Peyer's patch (tissue), 4 donors: ENCODE results near the gene ISY1. TPM values are rescaled to one million over a fixed set of nuclear protein-coding genes. Genes with fewer than 3 reads are reported as not detected.
A peak's percentile ranks its signal among the peaks of the same experiment; 100 is the strongest.

ENCODE experiments used
- DNase-seq, 3 donors: peaks; one replicate each; pipeline ENCODE4 v3.0.0-alpha.2; 2017 to 2019
- H3K27ac ChIP-seq, 4 donors: fragments of 200-600 bp; sonication (generic); one replicate each; pipeline ENCODE4 v1.5.1; 2016 to 2019
- H3K27me3 ChIP-seq, 2 donors: fragments of 200-600 bp; sonication (generic); one replicate each; pipeline ENCODE4 v1.5.1; 2019
- H3K36me3 ChIP-seq, 3 donors: fragments of 200-600 bp; sonication (generic); one replicate each; pipeline ENCODE4 v1.5.1; 2016 to 2019
- H3K4me1 ChIP-seq, 4 donors: fragments of 200-600 bp; sonication (generic); one replicate each; pipeline ENCODE4 v1.5.1; 2016 to 2019
- H3K4me3 ChIP-seq, 4 donors: fragments of 200-600 bp; sonication (generic); 1 replicate in 3 of 4; 2 replicates in 1 of 4; pipeline ENCODE4 v1.5.1; 2016 to 2019; ENCODE audit warnings: mild to moderate bottlenecking in 1 of 4
- H3K9me3 ChIP-seq, 4 donors: fragments of 200-600 bp; sonication (generic); one replicate each; pipeline ENCODE4 v1.5.1; 2016 to 2019; ENCODE audit warnings: mild to moderate bottlenecking in 1 of 4
- POLR2A ChIP-seq, 2 donors: fragments of 450-650 bp; IDR thresholded peaks; one replicate each; pipeline ENCODE4 v1.5.1; 2017; ENCODE audit warnings: antibody characterized with exemption in 2 of 2, mild to moderate bottlenecking in 2 of 2, moderate library complexity in 2 of 2
- total RNA-seq, 4 donors: library from RNA; depleted of rRNA; stranded (reverse); fragments of >200 nt; gene quantifications; one replicate each; pipeline ENCODE4 v1.1.0, GENCODE V29; 2016
- TF ChIP-seq, protein P1 (sequence below), 6 experiments: fragments of 450-650 bp in 4 of 6; fragments of 200-600 bp in 2 of 6; sonication (generic) in 1 of 6; IDR thresholded peaks; one replicate each; pipeline ENCODE4 v1.5.1; 2017 to 2019; ENCODE audit warnings: antibody characterized with exemption in 6 of 6, mild to moderate bottlenecking in 3 of 6, moderate library complexity in 1 of 6

The ISY1 gene
- 10 to 100 TPM; 11.1 to 24.9 (median 18.2) TPM for total RNA-seq

DNA sequence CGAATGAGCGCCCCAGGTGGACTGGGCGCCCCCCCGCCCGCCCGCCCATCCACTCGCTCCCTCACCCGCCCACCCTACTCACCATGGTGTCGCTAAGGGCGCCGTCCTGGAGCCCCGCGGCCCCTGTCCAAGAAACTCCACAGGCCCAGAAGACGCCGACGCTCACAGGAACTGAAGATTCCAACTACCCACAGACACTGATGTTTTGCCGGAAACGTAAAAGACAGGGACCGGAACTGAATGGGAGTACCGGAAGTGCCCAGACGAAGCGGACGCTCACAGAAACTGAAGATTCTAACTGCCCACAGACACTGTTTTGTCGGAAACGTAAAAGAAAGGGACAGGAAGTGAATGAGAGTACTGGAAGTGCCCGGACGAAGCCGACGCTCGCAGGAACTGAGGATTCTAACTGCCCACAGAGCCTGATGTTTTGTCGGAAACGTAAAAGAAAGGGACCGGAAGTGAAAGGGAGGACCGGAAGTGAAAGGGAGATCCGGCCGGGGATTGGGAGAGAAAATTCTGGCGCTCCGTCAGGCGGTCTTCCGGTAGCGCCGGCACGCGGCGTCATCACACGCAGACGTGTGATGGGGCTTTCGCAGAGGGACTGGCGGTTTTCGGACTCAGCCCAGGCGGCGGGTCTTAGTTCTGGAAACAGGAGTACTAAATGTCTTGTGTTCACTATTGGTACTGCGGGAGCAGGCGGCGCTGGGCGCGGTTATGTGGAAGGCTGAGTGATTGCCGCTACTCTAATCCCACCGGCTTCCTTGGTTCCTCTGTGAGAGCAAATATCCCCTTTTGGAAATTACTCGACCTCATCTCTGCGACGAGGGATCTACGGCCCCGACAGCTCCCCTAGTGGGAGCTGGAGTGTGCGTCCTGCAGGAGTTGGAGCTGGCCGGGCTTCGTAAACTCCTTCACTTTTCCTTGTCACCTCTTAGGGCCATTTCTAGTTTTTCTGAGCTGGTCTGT lies at the start of gene ISY1:
Gene ISY1 (minus strand): TSS at position 173 of the 969 bp plus-strand sequence. CDS start 88 bp downstream, at position 85.
- TF ChIP-seq POLR2A (IDR thresholded peaks at IDR 0.05), result peak; percentile 51 to 71
- TF ChIP-seq, protein P1, sequence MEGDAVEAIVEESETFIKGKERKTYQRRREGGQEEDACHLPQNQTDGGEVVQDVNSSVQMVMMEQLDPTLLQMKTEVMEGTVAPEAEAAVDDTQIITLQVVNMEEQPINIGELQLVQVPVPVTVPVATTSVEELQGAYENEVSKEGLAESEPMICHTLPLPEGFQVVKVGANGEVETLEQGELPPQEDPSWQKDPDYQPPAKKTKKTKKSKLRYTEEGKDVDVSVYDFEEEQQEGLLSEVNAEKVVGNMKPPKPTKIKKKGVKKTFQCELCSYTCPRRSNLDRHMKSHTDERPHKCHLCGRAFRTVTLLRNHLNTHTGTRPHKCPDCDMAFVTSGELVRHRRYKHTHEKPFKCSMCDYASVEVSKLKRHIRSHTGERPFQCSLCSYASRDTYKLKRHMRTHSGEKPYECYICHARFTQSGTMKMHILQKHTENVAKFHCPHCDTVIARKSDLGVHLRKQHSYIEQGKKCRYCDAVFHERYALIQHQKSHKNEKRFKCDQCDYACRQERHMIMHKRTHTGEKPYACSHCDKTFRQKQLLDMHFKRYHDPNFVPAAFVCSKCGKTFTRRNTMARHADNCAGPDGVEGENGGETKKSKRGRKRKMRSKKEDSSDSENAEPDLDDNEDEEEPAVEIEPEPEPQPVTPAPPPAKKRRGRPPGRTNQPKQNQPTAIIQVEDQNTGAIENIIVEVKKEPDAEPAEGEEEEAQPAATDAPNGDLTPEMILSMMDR (IDR thresholded peaks at IDR 0.05), result peak; percentile 62 to 72 (median 67)
- peak; percentile 80 to 94 (median 88) for DNase-seq
- peak within 1 kb of the TSS; percentile 79 to 94 (median 91) for H3K27ac ChIP-seq
- peak within 1 kb of the TSS; percentile 53 to 89 (median 66) for H3K4me3 ChIP-seq
- H3K27me3 ChIP-seq, result no peaks in the 10 kb centered on the region
- H3K4me1 ChIP-seq, result peaks cover 3 to 15% (median 7%) of the 10 kb centered on the region in 4 donors
- H3K9me3 ChIP-seq, result no peaks in the 10 kb centered on the region
- peaks cover 0 to 38% (median 0%) of the 10 kb centered on the region in 3 donors for H3K36me3 ChIP-seq

DNA sequence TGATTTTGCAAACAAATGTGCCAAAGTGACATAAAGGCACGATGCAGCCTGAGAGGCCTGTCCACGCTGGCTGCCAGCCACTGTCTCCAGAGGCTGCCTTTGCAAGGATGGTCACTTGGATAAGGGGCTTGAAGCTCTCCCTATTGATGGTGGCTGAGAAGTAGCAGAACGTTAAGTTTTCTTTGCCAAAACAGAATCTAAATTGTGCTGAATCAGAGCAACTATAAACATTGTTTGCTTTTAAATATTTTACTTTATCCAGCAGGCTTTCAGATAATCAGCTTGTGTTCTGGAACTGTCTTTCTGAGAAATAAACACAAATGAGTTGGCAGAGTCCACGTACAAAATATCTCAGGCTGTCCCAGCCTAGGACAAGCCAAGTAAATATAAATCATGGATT lies 46.6 kb upstream of the ISY1 start:
- peaks cover 0 to 11% (median 0%) of the 10 kb centered on the region in 4 donors for H3K4me1 ChIP-seq
- H3K27ac ChIP-seq, result no peak overlapping the region
- H3K4me3 ChIP-seq, result no peak overlapping the region
- no peak for DNase-seq
- no peaks in the 10 kb centered on the region for H3K36me3 ChIP-seq
- no peaks in the 10 kb centered on the region for H3K9me3 ChIP-seq
- TF ChIP-seq, protein P1 (IDR thresholded peaks at IDR 0.05), result no peak
- TF ChIP-seq POLR2A (IDR thresholded peaks at IDR 0.05), result no peak
- H3K27me3 ChIP-seq, result no peaks in the 10 kb centered on the region

DNA sequence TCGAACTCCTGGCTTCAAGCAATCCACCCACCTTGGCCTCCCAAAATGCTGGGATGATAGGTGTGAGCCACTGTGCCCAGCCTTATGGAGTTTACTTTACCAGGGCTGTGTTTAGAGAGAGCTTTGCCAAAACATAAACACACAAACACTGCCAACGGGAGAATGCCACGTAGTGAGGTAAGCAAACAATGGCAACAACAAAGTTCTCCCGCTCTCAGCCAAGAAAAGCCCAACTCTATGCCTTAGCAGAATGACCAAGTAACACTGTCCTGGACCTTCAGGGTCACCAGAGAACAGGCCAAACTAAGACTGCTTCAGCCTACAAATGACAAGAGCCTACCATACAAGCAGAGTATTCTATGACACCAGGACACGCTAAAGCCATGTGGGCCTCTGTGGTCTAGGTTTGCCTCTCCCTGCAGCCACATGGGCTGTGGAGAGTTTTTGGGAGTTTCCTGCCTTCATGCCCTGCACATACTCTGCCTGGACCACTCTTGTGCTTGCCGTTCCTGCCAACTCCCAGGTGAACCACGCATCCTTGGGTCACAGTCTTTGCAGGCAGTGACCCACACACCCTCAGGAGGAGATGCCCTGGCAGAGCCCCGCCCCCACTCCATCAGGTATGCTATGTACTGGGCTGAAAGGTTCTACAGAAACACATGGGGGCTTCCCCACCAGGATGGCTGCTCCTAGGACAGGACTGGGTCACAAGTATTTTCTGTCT lies 44.4 kb upstream of the ISY1 start:
- H3K27ac ChIP-seq, result no peak overlapping the region
- peak in 1 of 3 donors; percentile 45 for DNase-seq
- TF ChIP-seq POLR2A (IDR thresholded peaks at IDR 0.05), result no peak
- TF ChIP-seq, protein P1 (IDR thresholded peaks at IDR 0.05), result no peak
- H3K36me3 ChIP-seq, result no peaks in the 10 kb centered on the region
- no peaks in the 10 kb centered on the region for H3K4me1 ChIP-seq
- H3K4me3 ChIP-seq, result no peak overlapping the region
- H3K27me3 ChIP-seq, result no peaks in the 10 kb centered on the region
- no peaks in the 10 kb centered on the region for H3K9me3 ChIP-seq

DNA sequence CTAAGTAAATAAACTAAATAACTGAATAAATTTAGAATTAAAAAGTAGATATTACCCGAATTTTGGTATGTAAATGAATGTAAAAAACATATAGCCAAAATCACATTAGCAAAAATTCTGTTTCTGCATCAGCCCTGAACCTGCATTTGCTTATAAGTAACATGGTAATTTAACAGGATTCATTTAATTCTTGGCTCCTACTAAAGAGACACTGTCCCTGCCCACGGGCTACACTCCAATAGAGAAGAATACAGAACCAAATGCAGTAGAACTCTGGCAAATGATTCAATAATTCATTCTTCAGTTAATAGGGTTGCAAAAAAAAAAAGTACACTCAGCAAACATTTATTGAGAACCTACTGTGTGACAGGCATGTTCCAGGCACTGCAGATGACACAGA lies 43.6 kb upstream of the ISY1 start:
- Histone ChIP-seq H3K4me3 (no peak overlapping the region), H3K36me3 (no peaks in the 10 kb centered on the region), H3K27me3 (no peaks in the 10 kb centered on the region), H3K27ac (no peak overlapping the region), H3K4me1 (no peaks in the 10 kb centered on the region), H3K9me3 (no peaks in the 10 kb centered on the region)
- no peak for DNase-seq
- TF ChIP-seq, protein P1 (IDR thresholded peaks at IDR 0.05), result no peak
- TF ChIP-seq POLR2A (IDR thresholded peaks at IDR 0.05), result no peak

DNA sequence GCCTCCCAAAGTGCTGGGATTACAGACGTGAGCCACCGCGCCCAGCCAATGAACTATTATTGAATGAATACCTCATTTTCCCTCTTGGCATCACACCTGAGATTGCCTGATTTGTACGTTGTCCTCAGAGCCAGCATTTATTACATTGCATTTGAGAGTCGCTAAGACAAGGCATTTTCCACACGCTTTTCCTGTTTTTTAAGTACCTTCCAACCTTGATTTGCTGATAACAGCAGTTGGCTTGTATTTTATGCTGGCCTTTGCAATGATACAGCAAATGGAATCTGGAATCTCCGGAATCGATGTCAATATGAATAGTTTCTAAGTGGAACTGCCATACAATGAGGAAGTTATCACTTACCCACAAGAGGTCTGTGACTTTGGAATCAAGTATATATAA lies 38.5 kb upstream of the ISY1 start:
- no peak for DNase-seq
- H3K9me3 ChIP-seq, result no peaks in the 10 kb centered on the region
- no peak overlapping the region for H3K4me3 ChIP-seq
- H3K4me1 ChIP-seq, result peaks cover 0 to 9% (median 0%) of the 10 kb centered on the region in 4 donors
- no peaks in the 10 kb centered on the region for H3K36me3 ChIP-seq
- TF ChIP-seq, protein P1 (IDR thresholded peaks at IDR 0.05), result no peak
- TF ChIP-seq POLR2A (IDR thresholded peaks at IDR 0.05), result no peak
- H3K27ac ChIP-seq, result no peak overlapping the region
- H3K27me3 ChIP-seq, result no peaks in the 10 kb centered on the region
